Measurements from ENCODE around the gene INCENP.

DNA sequence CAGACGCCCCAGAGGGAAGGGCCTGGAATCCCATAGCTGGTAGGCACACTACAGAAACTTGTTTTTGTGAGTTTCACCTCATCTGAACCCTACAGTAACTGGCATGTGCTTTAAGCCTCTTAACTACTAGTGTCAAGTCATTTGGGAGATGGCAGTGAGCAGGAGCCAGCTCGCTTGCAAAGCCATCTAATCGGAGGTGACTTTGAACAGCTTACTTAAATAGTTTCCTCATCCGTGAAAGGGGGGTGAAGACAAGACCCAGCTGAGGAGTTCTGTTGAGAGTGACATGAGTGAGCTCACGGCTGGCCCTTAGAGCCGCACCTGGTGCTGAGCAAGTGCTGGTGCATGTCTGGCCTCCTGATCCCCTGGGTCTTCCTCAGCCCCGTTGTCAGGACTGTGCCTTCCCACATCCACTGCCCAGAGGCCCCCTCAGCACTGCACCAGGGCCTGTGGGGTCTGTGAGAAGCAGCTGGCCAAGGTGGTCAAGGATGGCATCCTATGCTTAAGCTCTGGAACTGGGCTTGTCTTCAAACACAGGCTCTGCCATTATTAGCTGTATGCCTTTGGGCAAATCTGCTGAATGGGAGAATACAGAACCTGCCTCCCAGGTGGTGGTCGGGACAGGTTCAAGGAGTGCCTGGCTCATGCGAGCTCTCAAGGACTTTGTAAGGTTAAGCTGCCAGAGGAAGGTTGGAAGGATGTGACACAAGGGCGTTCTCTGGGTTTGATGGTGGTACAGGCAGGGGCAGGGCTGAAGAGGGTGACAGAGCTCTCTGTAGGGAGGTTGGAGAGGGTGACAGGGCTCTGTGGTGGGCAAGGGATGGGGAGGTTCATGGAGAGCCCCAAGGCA lies 27.3 kb downstream of the INCENP start:
- TF ChIP-seq, protein P1, sequence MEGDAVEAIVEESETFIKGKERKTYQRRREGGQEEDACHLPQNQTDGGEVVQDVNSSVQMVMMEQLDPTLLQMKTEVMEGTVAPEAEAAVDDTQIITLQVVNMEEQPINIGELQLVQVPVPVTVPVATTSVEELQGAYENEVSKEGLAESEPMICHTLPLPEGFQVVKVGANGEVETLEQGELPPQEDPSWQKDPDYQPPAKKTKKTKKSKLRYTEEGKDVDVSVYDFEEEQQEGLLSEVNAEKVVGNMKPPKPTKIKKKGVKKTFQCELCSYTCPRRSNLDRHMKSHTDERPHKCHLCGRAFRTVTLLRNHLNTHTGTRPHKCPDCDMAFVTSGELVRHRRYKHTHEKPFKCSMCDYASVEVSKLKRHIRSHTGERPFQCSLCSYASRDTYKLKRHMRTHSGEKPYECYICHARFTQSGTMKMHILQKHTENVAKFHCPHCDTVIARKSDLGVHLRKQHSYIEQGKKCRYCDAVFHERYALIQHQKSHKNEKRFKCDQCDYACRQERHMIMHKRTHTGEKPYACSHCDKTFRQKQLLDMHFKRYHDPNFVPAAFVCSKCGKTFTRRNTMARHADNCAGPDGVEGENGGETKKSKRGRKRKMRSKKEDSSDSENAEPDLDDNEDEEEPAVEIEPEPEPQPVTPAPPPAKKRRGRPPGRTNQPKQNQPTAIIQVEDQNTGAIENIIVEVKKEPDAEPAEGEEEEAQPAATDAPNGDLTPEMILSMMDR (IDR thresholded peaks at IDR 0.05): no peak
- TF ChIP-seq POLR2A (IDR thresholded peaks at IDR 0.05): no peak

Measured in Peyer's patch (tissue), 4 donors.